Measurements from ENCODE around the gene SORCS1. TPM values are rescaled to one million over a fixed set of nuclear protein-coding genes. Genes with fewer than 3 reads are reported as not detected.
"Not testable (repeated sequence)": the region's sequence is repeated elsewhere in the genome, so short reads cannot be mapped to it uniquely, and the experiment has no call there.

SORCS1 gene
- polyA plus RNA-seq, 1 of the 3 experiments (the other 2 are of a cell fraction) = 0.66 TPM

- peak overlapping the region in 1 of 2 experiments; percentile 55; a peak in 2 of 4 replicates for H3K27ac ChIP-seq (ENCODE audit: low read depth in 2 of 2, low read length in 1 of 2)
- WGBS (ENCODE audit: low lambda C conversion rate) = 50% methylated on average over 4 of the region's 4 CpGs
- H3K4me3 ChIP-seq (ENCODE audit: low read depth in 2 of 2, low read length in 1 of 2) = no peak overlapping the region
- H3K79me2 ChIP-seq (ENCODE audit: insufficient read depth) = no peaks in the 10 kb centered on the region
- H3K4me1 ChIP-seq (ENCODE audit: control insufficient read depth in 1 of 2, insufficient read depth in 2 of 2, low read depth in 1 of 2, low read length in 1 of 2) = peaks cover 0 to 27% of the 10 kb centered on the region in 2 experiments; a peak in 2 of 4 replicates
- ChIA-PET CTCF (interaction anchor here (1.0 to 2.3 kb wide), 3 partner anchors 15 to 261 kb away, joined by 3 to 7 read pairs (median 3); no protein-coding TSS in a partner anchor), POLR2A (no interaction called here)
- no peaks in the 10 kb centered on the region for H3K9me3 ChIP-seq
- no peaks in the 10 kb centered on the region for H3K9me2 ChIP-seq
- no peak overlapping the region for H2AFZ ChIP-seq (ENCODE audit: low read depth)
- no peaks in the 10 kb centered on the region for H3K27me3 ChIP-seq (ENCODE audit: insufficient read depth)
- no peaks in the 10 kb centered on the region for H3F3A ChIP-seq (replicated peaks; ENCODE audit: insufficient read depth)
- H3K9ac ChIP-seq = no peak overlapping the region
- H3K4me2 ChIP-seq = no peak overlapping the region
- H4K20me1 ChIP-seq (ENCODE audit: insufficient read depth) = no peaks in the 10 kb centered on the region
- no peak for TF ChIP-seq SIN3A (IDR thresholded peaks at IDR 0.05; ENCODE audit: borderline replicate concordance, low read depth, low read length)
- no peaks in the 10 kb centered on the region for H3K36me3 ChIP-seq (replicated peaks in 1 of 2; ENCODE audit: control insufficient read depth in 1 of 2, insufficient read depth in 2 of 2, low read length in 1 of 2)
- no peak for DNase-seq
Measured at GRCh38 chr10:107025676-107026075, 138.8 kb downstream of the SORCS1 start.

- not testable (repeated sequence) for H3K9me3 ChIP-seq; H3K27me3 ChIP-seq (ENCODE audit: insufficient read depth); H3K4me2 ChIP-seq; DNase-seq; H3K9ac ChIP-seq; H3K4me3 ChIP-seq (ENCODE audit: low read depth in 2 of 2, low read length in 1 of 2); H3K79me2 ChIP-seq (ENCODE audit: insufficient read depth); H3K9me2 ChIP-seq; H3F3A ChIP-seq (replicated peaks; ENCODE audit: insufficient read depth); H3K36me3 ChIP-seq (replicated peaks in 1 of 2; ENCODE audit: control insufficient read depth in 1 of 2, insufficient read depth in 2 of 2, low read length in 1 of 2); H4K20me1 ChIP-seq (ENCODE audit: insufficient read depth); H2AFZ ChIP-seq (ENCODE audit: low read depth)
- POLR2A ChIA-PET = interaction anchor here (0.6 kb wide), 1 partner anchor 109 kb away, joined by 5 read pairs; no protein-coding TSS in a partner anchor
- CTCF ChIA-PET = interaction anchor here (1.4 to 2.3 kb wide), 3 partner anchors 11 to 139 kb away, joined by 3 to 7 read pairs (median 7); no protein-coding TSS in a partner anchor
- WGBS (ENCODE audit: low lambda C conversion rate) = 73% methylated on average over 3 of the region's 3 CpGs
- Histone ChIP-seq H3K27ac (ENCODE audit: low read depth in 2 of 2, low read length in 1 of 2) (peak overlapping the region in 1 of 2 experiments; percentile 99; a peak in 2 of 4 replicates), H3K4me1 (ENCODE audit: control insufficient read depth in 1 of 2, insufficient read depth in 2 of 2, low read depth in 1 of 2, low read length in 1 of 2) (peaks cover 0 to 33% of the 10 kb centered on the region in 2 experiments; a peak in 2 of 4 replicates)
Measured at GRCh38 chr10:107024033-107024432, 140.5 kb downstream of the SORCS1 start.

GRCh38 chr10:107022600-107023354 lies 141.7 kb downstream of the SORCS1 start:
- ChIA-PET POLR2A (interaction anchor here (0.8 to 1.8 kb wide), 5 partner anchors 9 to 141 kb away, joined by 3 to 6 read pairs (median 3); partner anchors contain the start of gene SORCS1), CTCF (interaction anchor here (0.6 to 1.9 kb wide), 9 partner anchors 9 to 317 kb away, joined by 3 to 8 read pairs (median 3); no protein-coding TSS in a partner anchor)
- Histone ChIP-seq H4K20me1 (ENCODE audit: insufficient read depth) (no peaks in the 10 kb centered on the region), H3K4me1 (ENCODE audit: control insufficient read depth in 1 of 2, insufficient read depth in 2 of 2, low read depth in 1 of 2, low read length in 1 of 2) (peaks cover 0 to 33% of the 10 kb centered on the region in 2 experiments; a peak in 2 of 4 replicates), H3K4me2 (no peak overlapping the region), H3K79me2 (ENCODE audit: insufficient read depth) (no peaks in the 10 kb centered on the region), H3F3A (replicated peaks; ENCODE audit: insufficient read depth) (no peaks in the 10 kb centered on the region), H3K27ac (ENCODE audit: low read depth in 2 of 2, low read length in 1 of 2) (peak overlapping the region in 1 of 2 experiments; percentile 99; a peak in 2 of 4 replicates), H3K9me2 (no peaks in the 10 kb centered on the region), H3K4me3 (ENCODE audit: low read depth in 2 of 2, low read length in 1 of 2) (no peak overlapping the region), H3K9me3 (no peaks in the 10 kb centered on the region), H3K36me3 (replicated peaks in 1 of 2; ENCODE audit: control insufficient read depth in 1 of 2, insufficient read depth in 2 of 2, low read length in 1 of 2) (no peaks in the 10 kb centered on the region), H2AFZ (ENCODE audit: low read depth) (no peak overlapping the region), H3K9ac (no peak overlapping the region), H3K27me3 (ENCODE audit: insufficient read depth) (no peaks in the 10 kb centered on the region)
- peak; percentile 76 for DNase-seq
- TF ChIP-seq FOXJ3 (CRISPR knock-in tag; IDR thresholded peaks at IDR 0.05) (0 out of 2 replicates have a peak, but pooled peaks have one; percentile 52), REST (IDR thresholded peaks at IDR 0.05; ENCODE audit: low read depth, low read length) (no peak), FOSL2 (IDR thresholded peaks at IDR 0.05; ENCODE audit: borderline replicate concordance, low read depth) (no peak), TCF12 (IDR thresholded peaks at IDR 0.05) (no peak), RAD21 (IDR thresholded peaks at IDR 0.05; ENCODE audit: low read length) (peak; percentile 49), EP300 (IDR thresholded peaks at IDR 0.05; ENCODE audit: borderline replicate concordance in 1 of 2, low read depth in 1 of 2, low read length in 1 of 2) (peak in 1 of 2 experiments; percentile 91; a peak in 2 of 4 replicates), EZH2phosphoT487 (IDR thresholded peaks at IDR 0.05; ENCODE audit: borderline replicate concordance, low read depth) (no peak), MXI1 (IDR thresholded peaks at IDR 0.05; ENCODE audit: low read depth, low read length) (peak; percentile 71), RCOR1 (IDR thresholded peaks at IDR 0.05; ENCODE audit: low read length) (peak; percentile 83; the same call in 1 of the 2 replicates), CHD2 (IDR thresholded peaks at IDR 0.05; ENCODE audit: low read length, partially characterized antibody) (peak; percentile 62), RXRA (IDR thresholded peaks at IDR 0.05; ENCODE audit: borderline replicate concordance, low read depth) (no peak), GATA2 (CRISPR knock-in tag; IDR thresholded peaks at IDR 0.05) (peak; percentile 91)
- 16% methylated on average over 6 of the region's 6 CpGs for WGBS (ENCODE audit: low lambda C conversion rate)
